BJ (cell line): Measurements from ENCODE around the gene DTD1. TPM values are rescaled to one million over a fixed set of nuclear protein-coding genes. Genes with fewer than 3 reads are reported as not detected.

Experiments used
- CTCF ChIA-PET: fragments of 350-600 bp; formaldehyde crosslinking; extraction: SDS; loops from one replicate; lab custom pipeline; 2021; ENCODE audit warnings: antibody characterized with exemption, inconsistent platforms; lab: Yijun Ruan, JAX
- POLR2A ChIA-PET: fragments of 300-600 bp; sonication (Branson Sonifier 250); formaldehyde crosslinking; extraction: SDS; loops from one replicate; lab custom pipeline; 2021; ENCODE audit warnings: antibody characterized with exemption; lab: Charles Lee
- DNase-seq: peaks from one replicate; pipeline ENCODE4 v3.0.0-alpha.2; 2011; ENCODE audit warnings: low read depth
- H3K27me3 ChIP-seq: 2 replicates; pipeline ENCODE4 v1.6.0; 2011; ENCODE audit warnings: low read length; ENCODE audit not compliant: control insufficient read depth, insufficient read depth
- H3K36me3 ChIP-seq: 2 replicates; pipeline ENCODE4 v1.5.1; 2011; ENCODE audit warnings: low read length; ENCODE audit not compliant: control insufficient read depth, insufficient read depth
- H3K4me3 ChIP-seq: 2 replicates; pipeline ENCODE4 v1.5.1; 2011; ENCODE audit warnings: low read depth, mild to moderate bottlenecking, control low read depth, low read length
- polyA plus RNA-seq: library from polyadenylated mRNA; depleted of rRNA; stranded (reverse); fragments of >200 nt; gene quantifications from 2 replicates; pipeline ENCODE4 v1.2.3, GENCODE V29; 2011
- TF ChIP-seq, protein P1 (sequence below): IDR thresholded peaks from 2 replicates; pipeline ENCODE4 v1.5.1; 2011; ENCODE audit warnings: low read depth, mild to moderate bottlenecking, control low read depth, inconsistent platforms, low read length, moderate library complexity; ENCODE audit not compliant: insufficient read depth

Gene DTD1
- polyA plus RNA-seq, 1 experiment: 47.3 TPM

DNA sequence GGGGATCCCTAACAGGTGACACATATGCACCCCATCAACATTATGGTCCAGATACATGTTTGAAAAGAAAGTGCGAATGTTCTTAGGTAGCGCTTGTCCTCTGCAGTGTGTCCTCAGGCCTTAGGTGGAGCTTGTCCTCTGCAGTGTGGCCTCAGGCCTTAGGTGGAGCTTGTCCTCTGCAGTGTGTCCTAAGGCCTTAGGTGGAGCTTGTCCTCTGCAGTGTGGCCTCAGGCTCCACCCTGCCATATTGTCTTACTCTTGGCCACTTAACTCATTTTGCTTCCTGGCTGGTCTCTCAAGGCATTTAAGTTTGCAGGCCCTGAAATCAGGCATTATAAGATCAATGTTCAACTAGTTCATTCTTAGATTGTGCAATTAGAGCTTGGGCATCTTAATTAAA lies 151.0 kb downstream of the DTD1 start:
- Histone ChIP-seq H3K4me3 (no peak overlapping the region), H3K27me3 (no peaks in the 10 kb centered on the region), H3K36me3 (no peaks in the 10 kb centered on the region)
- DNase-seq: no peak
- ChIA-PET POLR2A (no interaction called here), CTCF (interaction anchor here (3.1 to 3.8 kb wide), 2 partner anchors 12 to 21 kb away, joined by 8 to 14 read pairs; no protein-coding TSS in a partner anchor)
- TF ChIP-seq, protein P1, sequence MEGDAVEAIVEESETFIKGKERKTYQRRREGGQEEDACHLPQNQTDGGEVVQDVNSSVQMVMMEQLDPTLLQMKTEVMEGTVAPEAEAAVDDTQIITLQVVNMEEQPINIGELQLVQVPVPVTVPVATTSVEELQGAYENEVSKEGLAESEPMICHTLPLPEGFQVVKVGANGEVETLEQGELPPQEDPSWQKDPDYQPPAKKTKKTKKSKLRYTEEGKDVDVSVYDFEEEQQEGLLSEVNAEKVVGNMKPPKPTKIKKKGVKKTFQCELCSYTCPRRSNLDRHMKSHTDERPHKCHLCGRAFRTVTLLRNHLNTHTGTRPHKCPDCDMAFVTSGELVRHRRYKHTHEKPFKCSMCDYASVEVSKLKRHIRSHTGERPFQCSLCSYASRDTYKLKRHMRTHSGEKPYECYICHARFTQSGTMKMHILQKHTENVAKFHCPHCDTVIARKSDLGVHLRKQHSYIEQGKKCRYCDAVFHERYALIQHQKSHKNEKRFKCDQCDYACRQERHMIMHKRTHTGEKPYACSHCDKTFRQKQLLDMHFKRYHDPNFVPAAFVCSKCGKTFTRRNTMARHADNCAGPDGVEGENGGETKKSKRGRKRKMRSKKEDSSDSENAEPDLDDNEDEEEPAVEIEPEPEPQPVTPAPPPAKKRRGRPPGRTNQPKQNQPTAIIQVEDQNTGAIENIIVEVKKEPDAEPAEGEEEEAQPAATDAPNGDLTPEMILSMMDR: no peak

DNA sequence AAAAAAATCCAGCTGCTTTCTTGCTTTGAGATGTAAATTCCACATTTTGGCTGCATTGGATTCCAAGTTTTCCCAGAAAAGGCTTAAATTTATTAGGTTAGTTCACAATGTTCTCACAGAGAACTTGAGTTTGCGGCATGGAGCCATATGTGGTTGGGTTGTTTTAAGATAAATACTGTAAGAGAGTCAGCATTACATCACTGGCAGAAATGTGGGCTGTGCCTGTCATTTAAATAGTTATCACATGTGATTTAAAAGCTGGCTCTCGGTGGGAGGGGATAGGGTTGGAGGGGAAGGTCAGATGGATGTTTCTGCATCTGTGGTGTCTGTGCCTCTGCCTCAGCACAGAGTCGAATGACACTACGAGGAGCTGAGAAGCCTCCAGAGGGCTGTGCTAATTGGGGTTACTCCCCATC lies 151.9 kb downstream of the DTD1 start:
- no peaks in the 10 kb centered on the region for H3K36me3 ChIP-seq
- no peaks in the 10 kb centered on the region for H3K27me3 ChIP-seq
- ChIA-PET POLR2A (interaction anchor here (0.7 kb wide), 1 partner anchor 18 kb away, joined by 3 read pairs; no protein-coding TSS in a partner anchor), CTCF (interaction anchor here (1.0 to 3.8 kb wide), 3 partner anchors 11 to 22 kb away, joined by 3 to 14 read pairs (median 8); no protein-coding TSS in a partner anchor)
- no peak overlapping the region for H3K4me3 ChIP-seq
- peak; percentile 90 for DNase-seq
- TF ChIP-seq, protein P1: no peak

DNA sequence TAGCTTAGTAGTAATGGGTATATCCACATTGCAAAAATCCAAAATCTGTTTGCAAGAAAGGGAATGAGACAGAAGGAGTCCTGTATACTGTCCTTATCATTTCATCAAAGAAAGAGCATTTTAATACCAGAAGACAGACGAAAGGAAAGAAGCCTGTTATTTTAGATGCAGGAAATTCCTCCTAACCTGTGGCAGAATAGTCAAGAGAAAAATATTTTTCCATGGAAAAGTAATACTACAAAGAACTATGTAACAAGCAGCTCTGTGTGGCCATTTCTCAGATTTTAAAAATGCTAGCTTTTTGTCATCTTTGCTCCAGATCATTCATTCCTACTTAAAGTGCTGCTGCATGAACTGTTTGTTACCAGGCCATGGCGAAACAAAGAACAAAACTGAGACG lies 152.9 kb downstream of the DTD1 start:
- Histone ChIP-seq H3K4me3 (no peak overlapping the region), H3K27me3 (no peaks in the 10 kb centered on the region), H3K36me3 (peaks cover 2% of the 10 kb centered on the region)
- CTCF ChIA-PET: interaction anchor here (3.8 kb wide), 1 partner anchor 10 kb away, joined by 14 read pairs; no protein-coding TSS in a partner anchor
- no peak for DNase-seq
- TF ChIP-seq, protein P1: no peak
- POLR2A ChIA-PET: no interaction called here

DNA sequence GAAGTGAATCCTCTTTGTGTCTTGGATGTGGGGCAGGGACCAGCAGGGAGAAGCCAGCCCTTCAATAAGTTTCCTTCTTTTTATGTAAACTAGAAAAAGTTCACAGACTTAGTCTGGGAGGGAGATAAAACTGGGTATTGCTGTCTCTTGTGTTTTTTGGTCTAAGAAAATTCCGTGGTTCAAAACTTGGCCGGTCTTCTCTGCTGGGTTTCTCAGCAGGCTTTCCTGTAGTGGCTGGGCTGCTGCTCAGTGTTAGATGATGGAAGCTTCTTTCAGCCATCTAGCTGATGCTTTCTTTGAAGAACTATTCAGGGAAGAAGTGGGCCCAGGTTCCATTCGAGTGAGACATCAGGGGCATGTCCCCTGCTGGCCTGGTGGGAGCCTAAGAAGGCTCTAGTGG lies 155.0 kb downstream of the DTD1 start:
- no peak for DNase-seq
- no peaks in the 10 kb centered on the region for H3K27me3 ChIP-seq
- TF ChIP-seq, protein P1: no peak
- ChIA-PET POLR2A (no interaction called here), CTCF (no interaction called here)
- H3K36me3 ChIP-seq: peaks cover 5% of the 10 kb centered on the region
- H3K4me3 ChIP-seq: no peak overlapping the region

DNA sequence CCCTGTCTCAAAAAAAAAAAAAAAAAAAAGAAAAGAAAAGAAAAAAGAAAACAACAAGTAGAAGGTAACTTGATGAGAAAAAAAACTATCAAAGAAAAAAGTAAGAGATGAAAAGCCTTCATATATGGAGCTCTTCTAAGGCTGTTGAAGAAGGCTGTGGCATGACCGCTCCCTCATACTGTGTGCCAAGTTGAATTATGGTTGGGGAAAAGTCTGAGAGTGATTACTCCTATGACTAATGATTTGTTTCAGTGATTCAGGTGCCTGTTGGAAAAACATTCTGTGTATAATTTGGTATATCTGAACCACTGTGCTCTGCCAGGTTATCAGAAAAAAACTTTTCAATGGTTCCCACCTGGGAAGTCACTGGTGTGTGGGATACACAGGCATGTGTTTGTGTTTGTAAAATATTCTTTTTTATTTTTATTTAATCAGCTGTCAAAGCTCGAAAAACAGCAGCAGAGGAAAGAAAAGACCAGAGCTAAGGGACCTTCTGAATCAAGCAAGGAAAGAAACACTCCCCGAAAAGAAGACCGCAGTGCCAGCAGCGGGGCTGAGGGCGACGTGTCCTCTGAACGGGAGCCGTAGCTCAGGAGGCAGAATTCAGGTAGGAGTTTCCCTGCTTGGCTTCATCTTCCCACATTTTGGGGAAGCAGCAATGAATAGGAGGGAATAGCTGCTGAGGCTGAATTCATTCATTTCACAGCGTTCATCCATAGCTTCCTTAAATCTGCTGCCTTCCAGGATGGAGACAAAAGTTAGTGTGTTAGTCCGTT lies 156.0 kb downstream of the DTD1 start:
- no peak overlapping the region for H3K4me3 ChIP-seq
- ChIA-PET CTCF (no interaction called here), POLR2A (no interaction called here)
- DNase-seq: no peak
- TF ChIP-seq, protein P1: no peak
- no peaks in the 10 kb centered on the region for H3K27me3 ChIP-seq
- H3K36me3 ChIP-seq: peaks cover 5% of the 10 kb centered on the region
